ENCODE data around the gene ACTL6A. TPM values are rescaled to one million over a fixed set of nuclear protein-coding genes. Genes with fewer than 3 reads are reported as not detected.

ACTL6A gene
- total RNA-seq, 1 donor from 2014 or later = 23.9 TPM

DNA sequence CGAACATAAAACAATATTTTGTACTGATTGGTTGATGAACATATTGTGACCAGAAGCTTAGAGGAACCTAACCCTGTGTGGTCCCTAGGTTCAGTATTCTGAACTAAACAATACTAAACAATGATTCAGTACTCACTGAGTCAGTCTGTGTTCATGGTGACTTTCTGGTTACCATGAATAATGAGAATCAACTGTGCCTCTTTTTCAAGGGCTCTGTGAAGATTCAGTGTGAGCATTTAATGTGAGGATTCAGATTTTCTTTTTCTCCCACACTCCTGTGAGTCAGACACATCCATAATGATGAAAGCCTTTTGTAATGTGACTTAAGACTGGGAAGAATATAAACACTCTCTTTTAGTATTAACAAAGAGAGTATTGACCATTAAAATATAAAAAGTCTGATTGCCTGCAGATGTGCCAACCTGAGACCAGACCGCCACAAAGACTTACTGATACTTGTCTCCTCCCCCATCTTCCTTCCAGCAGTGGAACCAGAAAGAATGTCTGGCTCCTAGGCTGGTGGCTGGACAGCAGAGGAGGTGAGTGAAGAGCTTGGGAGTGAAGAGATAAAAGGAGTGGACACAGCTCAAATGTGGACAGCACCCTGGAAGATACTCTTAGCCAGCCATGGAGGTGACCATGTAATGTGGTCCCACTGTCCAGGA lies 17.6 kb upstream of the ACTL6A start:
- TF ChIP-seq, protein P1, sequence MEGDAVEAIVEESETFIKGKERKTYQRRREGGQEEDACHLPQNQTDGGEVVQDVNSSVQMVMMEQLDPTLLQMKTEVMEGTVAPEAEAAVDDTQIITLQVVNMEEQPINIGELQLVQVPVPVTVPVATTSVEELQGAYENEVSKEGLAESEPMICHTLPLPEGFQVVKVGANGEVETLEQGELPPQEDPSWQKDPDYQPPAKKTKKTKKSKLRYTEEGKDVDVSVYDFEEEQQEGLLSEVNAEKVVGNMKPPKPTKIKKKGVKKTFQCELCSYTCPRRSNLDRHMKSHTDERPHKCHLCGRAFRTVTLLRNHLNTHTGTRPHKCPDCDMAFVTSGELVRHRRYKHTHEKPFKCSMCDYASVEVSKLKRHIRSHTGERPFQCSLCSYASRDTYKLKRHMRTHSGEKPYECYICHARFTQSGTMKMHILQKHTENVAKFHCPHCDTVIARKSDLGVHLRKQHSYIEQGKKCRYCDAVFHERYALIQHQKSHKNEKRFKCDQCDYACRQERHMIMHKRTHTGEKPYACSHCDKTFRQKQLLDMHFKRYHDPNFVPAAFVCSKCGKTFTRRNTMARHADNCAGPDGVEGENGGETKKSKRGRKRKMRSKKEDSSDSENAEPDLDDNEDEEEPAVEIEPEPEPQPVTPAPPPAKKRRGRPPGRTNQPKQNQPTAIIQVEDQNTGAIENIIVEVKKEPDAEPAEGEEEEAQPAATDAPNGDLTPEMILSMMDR (IDR thresholded peaks at IDR 0.05) = no peak
- H3K9me3 ChIP-seq = no peaks in the 10 kb centered on the region
- intact Hi-C loops (cut with DNase I) = no loop called here
- no peaks in the 10 kb centered on the region for H3K4me1 ChIP-seq
- no peak overlapping the region for H3K4me3 ChIP-seq
- no peaks in the 10 kb centered on the region for H3K36me3 ChIP-seq
- DNase-seq (ENCODE audit: low spot score in 2 of 2) = no peak
- no peaks in the 10 kb centered on the region for H3K27me3 ChIP-seq
- H3K27ac ChIP-seq = no peak overlapping the region

DNA sequence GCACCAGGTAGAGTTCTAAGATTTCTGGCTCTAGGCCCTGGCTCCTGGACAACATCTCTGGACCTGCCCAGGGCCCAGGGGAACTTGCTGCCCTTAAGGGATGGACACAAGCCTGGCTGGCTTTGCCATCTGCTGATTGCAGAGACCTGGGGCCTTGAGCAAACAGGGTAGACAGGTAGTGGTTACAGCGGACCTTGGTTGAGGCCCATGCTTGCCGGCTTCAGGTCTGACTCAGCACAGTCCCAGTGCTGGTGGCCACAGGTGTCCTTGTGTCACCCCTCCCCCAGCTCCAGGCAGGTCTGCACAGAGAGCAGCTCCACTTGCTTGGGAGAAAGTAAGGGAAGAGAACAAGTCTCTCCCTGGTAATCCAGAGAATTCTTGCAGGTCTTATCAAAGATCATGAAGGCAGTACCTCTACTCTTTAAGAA lies 15.9 kb upstream of the ACTL6A start:
- intact Hi-C loops (cut with DNase I) = no loop called here
- Histone ChIP-seq H3K27ac (no peak overlapping the region), H3K9me3 (no peaks in the 10 kb centered on the region), H3K27me3 (no peaks in the 10 kb centered on the region), H3K4me3 (no peak overlapping the region), H3K36me3 (no peaks in the 10 kb centered on the region), H3K4me1 (no peaks in the 10 kb centered on the region)
- TF ChIP-seq, protein P1 (IDR thresholded peaks at IDR 0.05) = no peak
- DNase-seq (ENCODE audit: low spot score in 2 of 2) = no peak

DNA sequence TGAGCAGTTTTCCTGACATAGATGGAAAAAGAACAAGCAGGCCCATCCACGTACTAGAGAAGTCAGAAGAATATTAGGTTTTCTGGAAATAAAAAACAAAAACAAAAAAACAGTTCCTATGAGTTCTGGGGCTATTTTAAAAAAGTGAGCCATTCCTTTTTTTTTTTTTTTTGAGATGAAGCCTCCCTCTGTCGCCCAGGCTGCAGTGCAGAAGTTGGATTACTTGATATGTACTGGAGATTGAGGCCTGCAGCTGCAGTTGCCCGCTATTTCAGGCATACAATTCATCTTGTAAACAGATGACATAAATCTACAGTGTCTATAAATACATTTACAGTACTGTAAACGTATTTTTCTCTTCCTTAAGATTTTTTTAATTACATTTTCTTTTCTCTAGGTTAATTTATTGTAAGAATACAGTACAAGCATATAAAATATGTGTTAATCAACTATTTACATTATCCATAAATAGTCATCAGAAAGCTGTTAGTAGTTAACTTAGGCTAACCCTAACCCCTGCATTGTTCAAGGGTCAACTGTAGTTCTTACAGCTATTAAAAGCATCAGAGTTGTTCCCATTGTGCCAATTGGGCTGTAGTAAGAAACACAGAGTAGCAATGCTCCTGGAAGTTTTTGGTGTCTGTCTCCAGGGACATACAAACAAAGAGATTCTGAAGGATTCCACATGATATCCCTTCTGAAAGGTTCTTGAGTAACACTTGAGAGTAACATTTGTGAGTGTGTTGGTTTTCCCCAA lies 11.2 kb upstream of the ACTL6A start:
- Histone ChIP-seq H3K36me3 (no peaks in the 10 kb centered on the region), H3K4me1 (no peaks in the 10 kb centered on the region), H3K27me3 (no peaks in the 10 kb centered on the region), H3K27ac (no peak overlapping the region), H3K4me3 (no peak overlapping the region), H3K9me3 (no peaks in the 10 kb centered on the region)
- intact Hi-C loops (cut with DNase I) = no loop called here
- DNase-seq (ENCODE audit: low spot score in 2 of 2) = no peak
- TF ChIP-seq, protein P1 (IDR thresholded peaks at IDR 0.05) = no peak

DNA sequence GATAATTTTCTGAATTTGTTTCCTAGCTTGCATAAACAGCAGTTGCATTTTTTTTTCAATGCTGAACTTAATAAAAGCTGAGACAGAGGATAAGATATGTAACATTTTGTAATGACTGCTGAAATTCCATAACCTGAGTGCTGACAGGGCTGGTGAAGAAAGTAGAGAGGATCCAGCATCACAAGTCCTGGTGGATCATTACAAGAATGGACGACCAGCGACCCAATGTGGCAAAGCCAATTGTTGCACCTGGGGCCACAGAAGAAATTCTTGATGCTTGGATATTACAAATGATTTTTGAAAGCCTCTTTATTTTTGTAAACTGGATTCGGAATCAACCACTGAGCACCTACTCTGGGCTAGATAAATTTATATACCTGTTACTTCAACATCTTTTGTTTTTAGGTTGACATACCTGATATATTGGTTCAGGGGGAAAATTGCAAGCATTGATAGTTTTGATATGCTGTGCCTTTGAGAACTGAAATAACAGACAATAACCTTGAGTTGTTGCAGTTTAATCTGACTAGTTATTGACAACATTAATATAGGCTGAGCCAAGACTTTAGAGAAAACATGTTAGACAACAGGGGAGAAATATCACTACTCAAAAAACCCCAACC lies 3.9 kb upstream of the ACTL6A start:
- TF ChIP-seq, protein P1 (IDR thresholded peaks at IDR 0.05) = peak; percentile 53 to 89 (median 74)
- H3K27me3 ChIP-seq = no peaks in the 10 kb centered on the region
- DNase-seq (ENCODE audit: low spot score in 2 of 2) = peak in 1 of 2 donors; percentile 81
- no peak overlapping the region for H3K4me3 ChIP-seq
- no peaks in the 10 kb centered on the region for H3K36me3 ChIP-seq
- intact Hi-C loops (cut with DNase I) = loop anchor here (1.0 kb wide), 1 partner anchor 138 kb away; no protein-coding TSS in a partner anchor
- H3K9me3 ChIP-seq = no peaks in the 10 kb centered on the region
- no peaks in the 10 kb centered on the region for H3K4me1 ChIP-seq
- H3K27ac ChIP-seq = no peak overlapping the region

DNA sequence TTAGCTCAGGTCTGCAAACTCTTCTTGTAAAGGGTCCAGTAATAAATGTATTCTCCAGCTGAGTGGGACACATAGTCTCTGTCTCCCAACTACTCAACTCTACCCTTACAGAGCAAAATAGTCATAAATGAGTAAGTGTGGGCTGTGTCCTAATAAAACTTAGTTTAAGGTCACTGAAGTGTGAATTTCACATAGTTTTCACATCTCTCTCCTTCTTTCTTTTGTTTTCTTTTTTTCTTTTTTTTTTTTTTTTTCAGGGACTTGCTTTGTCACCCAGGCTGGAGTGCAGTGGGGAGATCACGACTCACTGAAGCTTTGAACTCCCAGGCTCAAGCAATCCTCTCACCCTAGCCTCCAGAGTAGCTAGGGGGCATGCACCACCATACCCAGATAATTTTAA lies 1.9 kb upstream of the ACTL6A start:
- intact Hi-C loops (cut with DNase I) = no loop called here
- no peak overlapping the region for H3K27ac ChIP-seq
- H3K36me3 ChIP-seq = no peaks in the 10 kb centered on the region
- H3K4me1 ChIP-seq = peaks cover 0 to 3% of the 10 kb centered on the region in 2 donors
- H3K27me3 ChIP-seq = no peaks in the 10 kb centered on the region
- no peak for DNase-seq (ENCODE audit: low spot score in 2 of 2)
- no peak overlapping the region for H3K4me3 ChIP-seq
- no peaks in the 10 kb centered on the region for H3K9me3 ChIP-seq
- TF ChIP-seq, protein P1 (IDR thresholded peaks at IDR 0.05) = no peak
